NCI-H2029 treated with DMSO at 0.1 percent for 48 hours (cell line): ENCODE results near the gene LIPC.
A peak's percentile ranks its signal among the peaks of the same experiment; 100 is the strongest.

Experiments used
- DNase-seq: peaks from one replicate; lab custom pipeline; 2025; lab: John Stamatoyannopoulos, UW

LIPC gene

DNA sequence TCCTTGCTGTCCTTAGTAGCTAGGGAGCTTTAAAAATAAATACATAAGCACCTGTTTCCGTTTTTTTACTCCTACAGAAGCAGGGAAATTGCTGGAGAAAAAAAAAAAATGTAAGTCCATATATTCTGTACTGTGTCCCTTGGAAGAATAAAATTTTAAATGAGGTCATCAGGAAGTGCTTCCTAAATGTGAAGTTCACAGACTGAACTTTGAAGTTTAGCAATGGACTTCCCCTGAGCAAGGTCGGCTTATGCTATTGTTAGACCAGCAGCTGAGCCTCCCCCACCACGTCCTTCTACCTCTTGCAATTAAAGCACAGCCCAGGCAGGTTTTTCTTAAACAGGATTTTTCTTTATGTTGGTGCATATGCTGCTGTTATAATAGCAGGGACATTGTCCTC is 26.3 kb downstream of the LIPC start:
- DNase-seq, result no peak

DNA sequence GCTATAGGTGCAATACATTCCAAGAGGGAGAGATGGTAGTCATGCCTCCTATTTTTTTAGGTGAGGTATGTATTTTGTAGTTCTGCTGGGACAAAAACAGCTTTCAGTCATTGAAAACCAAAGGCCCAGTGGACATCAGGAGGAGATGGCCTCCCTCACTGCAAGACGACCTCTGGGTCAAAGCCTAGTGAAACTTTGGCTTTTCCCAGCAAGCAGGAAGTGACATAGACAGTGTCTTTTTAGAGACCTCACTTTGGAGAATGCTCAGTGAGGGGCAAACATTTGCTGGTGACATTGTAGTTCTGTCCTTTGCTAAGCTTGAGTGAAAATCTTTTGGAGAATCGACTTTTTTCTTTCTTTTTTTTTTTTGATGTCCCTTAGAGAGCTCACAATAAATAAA is 27.3 kb downstream of the LIPC start:
- DNase-seq, result no peak

- DNase-seq, result no peak
These were observed 27.8 kb downstream of the LIPC start for GRCh38 chr15:58459560-58459959.

DNA sequence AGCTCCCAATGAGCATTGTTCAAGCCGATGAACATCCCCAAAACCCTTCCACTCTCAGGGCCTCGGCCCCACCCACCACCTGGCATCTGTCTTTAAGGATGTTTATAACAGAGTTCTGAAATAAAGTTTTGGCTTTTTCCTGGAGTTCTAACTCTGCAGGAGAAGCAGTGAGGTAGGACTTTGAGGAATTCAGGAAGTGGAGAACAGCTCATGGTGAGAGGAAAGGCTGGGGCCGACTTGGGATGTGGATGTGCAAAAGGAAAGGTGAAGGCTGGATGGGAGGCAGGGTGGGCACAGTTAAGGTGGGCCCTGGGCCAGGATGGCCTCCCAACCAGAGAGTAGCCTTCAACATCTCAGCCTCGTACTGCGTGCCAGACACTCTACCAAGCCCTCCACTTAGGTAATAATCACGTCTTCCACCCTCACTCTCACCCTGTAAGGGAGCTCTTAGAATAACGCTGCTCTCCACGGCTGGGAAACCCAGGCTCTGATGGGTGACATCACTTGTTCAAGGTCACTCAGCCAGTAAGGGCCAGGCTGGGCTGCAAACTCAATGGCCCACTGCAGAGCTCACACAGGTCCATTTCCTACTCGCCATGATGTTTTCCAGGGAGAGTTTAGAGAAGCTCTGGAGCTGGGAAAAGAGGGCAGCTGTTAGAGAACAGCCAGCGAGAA is 28.5 kb downstream of the LIPC start:
- DNase-seq, result no peak

DNA sequence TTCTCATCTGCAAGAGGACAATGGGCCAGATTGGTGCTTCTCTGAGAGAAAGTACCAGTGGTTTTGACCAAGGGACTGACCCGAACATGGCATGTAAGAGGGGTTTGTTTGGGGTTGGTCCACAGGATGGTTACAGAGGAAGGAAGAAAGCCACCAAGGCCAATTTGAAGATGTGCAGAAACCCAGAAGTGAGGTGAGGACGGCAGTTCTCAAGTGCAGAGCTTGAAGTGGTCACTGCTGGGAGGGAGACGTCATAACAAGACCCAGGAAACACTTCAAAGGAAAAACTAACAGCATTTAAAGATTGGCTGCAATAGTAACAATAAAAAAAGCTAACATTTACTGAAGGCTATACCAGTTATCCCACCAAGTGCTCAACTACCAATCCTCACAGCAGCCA is 29.1 kb downstream of the LIPC start:
- DNase-seq, result no peak

- peak; percentile 33 for DNase-seq
These were observed 30.8 kb downstream of the LIPC start for GRCh38 chr15:58462547-58462946.

DNA sequence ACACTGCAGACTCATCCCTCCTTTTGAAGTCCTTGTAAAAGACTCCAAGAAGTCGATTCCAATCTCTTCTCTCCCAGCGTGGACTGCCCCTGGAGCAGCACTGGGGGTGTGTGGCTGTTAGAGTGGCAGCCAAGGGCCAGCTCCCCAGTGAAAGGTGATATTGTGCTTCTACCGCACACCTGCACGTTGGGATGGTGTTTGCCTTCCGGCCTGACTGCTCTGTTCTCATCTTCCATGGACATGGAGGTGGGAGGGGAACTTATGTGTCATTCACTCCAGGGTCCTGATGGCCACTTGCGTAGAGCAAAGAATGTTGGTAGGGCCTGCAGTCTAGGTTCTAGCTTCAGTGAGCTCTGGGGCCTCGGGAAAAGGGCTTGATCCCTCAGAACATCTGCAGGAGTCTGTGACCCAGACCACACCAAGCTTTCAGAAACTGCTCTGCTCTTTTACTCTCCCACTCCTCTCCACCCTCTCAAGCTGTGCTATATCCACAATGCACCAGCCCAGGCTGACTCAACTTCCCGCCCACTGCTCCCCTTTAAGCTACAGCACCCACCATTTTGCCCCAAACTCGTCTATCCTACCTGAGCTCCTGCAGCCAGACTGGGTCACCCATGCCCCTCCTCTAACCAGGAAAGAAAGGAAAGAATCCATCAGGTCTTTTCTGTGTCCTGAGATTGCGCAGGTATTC is 31.3 kb downstream of the LIPC start:
- DNase-seq, result peak; percentile 23

DNA sequence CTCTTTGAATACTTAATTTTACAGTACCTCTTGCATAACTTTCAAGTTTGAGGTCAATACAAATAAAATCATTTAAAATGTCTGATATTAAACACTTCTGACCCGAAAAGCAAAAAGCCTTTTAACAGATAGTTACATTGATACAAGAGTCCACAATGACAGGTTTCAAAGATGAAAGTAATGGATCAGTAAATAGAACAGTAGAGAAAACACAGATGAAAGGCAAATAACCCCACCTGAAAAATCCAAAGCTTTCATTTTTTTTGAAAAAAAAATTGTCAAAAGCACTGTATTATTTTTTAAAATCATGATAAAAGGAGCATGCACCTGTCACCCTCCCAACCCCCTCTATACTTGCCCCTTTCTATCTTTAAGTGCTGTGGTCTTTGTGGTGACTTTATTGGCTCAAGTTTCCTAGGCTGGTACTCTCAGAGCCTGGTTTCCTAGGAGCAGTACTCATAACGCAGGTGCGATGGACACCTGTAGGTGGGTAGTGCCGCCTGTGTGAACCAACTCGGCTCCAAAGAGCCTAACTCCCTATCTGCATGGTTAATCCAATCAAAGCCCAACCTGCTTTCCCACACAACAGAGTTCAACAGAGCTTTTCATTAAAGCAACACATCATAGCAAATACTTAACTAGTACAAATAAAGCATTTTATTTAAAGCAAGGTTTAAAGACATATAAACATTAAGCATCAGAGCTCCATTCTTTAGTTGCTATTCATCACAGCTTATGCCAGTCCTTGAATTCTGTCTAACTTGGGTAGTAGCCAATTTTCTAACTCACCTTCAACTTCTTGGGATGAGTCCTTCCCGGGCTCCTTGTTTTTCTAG is 32.2 kb downstream of the LIPC start:
- DNase-seq, result peak; percentile 46

GRCh38 chr15:58465070-58465469 is 33.3 kb downstream of the LIPC start:
- no peak for DNase-seq

GRCh38 chr15:58465866-58466517 is 34.2 kb downstream of the LIPC start:
- DNase-seq, result no peak

- no peak for DNase-seq
These were observed 34.8 kb downstream of the LIPC start for GRCh38 chr15:58466566-58466965.

DNA sequence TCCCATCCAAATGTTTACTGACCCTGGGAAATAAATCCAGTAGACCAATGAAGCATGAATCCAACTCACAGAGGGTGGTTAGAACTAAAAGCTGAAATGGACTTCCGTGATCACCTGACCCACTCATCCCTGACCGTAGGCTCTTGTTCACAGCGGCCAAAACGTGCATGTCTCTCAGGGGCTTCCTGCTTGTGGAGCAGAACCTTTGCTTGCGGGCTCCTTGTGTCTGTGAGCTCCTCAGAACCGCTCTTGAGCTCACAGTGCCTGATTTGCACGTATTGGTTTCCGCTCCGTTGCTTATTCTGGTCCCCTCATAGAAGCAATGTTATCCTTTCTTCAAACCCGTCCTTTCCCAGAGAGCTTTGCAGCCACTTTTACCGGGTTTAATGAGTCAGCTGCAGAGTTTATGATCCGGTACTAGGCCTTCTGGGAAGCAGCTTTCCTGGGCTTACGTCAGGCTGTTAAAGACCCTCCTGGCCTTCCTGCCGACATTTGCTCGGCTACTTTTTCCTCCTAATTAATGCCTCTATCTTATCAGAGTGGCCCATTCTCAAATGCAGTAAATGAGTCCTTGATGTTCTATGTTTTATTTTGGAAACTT is 35.4 kb downstream of the LIPC start:
- peak; percentile 58 for DNase-seq

GRCh38 chr15:58467722-58468423 is 36.1 kb downstream of the LIPC start:
- no peak for DNase-seq

GRCh38 chr15:58469432-58470353 is 37.9 kb downstream of the LIPC start:
- DNase-seq, result no peak

GRCh38 chr15:58471348-58471747 is 39.6 kb downstream of the LIPC start:
- no peak for DNase-seq

GRCh38 chr15:58472221-58472620 is 40.4 kb downstream of the LIPC start:
- DNase-seq, result no peak

DNA sequence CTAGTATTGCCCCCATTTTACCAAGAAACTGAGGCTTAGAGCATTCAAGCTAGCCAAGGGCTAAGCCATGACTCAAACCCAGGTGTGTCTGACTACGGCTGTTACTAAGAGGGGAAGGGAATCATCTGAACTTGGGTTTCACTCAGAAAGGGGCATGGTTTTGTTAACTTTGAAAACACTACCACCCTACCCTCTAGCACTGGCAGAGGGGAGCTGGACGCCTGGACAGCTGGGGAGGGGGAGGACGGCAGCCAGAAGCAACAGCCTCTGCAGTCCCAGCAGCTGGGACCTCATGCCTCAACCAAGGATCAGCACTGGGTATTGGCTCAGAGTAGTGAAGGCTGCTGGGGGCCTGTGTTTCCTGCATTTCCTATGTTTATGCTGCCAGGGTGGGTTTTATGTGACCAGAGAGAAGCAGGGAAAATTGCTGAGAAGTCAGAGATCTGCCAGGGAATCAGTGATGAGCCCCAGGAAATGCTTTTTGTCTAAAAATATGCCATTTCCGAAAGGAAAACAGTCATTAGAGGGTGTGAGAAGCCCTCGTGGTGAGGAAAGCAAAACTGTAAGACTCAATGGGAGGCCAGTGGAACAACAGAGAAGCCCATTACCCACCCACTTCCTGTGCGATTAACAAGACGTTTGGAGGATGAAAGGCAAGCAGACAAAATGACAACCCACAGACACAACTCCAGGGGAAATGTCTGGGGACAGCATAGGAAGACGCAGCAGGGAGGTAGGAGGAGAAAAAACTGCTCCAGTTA is 41.2 kb downstream of the LIPC start:
- no peak for DNase-seq

DNA sequence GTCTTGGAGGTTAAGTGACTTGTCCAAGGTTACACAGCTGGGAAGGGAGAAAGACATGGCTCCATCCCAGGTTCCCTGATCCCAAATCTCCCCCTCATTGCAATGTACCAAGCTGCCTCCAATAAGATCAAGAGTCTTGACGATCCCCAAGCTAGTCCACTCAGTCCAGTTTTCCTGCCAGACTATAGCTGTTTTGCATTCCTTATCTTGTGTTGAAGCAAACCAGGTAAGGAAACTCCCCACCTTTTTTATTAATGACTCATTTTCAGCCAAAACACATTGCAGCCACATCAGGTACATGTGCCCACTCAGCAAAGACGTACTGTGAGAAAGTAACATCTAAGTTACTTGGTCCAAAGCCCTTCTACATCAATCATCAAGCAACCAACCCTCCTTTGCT is 41.9 kb downstream of the LIPC start:
- no peak for DNase-seq

- no peak for DNase-seq
These were observed 43.0 kb downstream of the LIPC start for GRCh38 chr15:58474741-58475323.
